Amniotic stem cell (primary cell): Measurements from ENCODE around the gene LBHD2.
"Not testable (repeated sequence)": the region's sequence is repeated elsewhere in the genome, so short reads cannot be mapped to it uniquely, and the experiment has no call there.

Experiments used
- DNase-seq: peaks from one replicate; lab custom pipeline; 2025; lab: John Stamatoyannopoulos, UW

Gene LBHD2

DNA sequence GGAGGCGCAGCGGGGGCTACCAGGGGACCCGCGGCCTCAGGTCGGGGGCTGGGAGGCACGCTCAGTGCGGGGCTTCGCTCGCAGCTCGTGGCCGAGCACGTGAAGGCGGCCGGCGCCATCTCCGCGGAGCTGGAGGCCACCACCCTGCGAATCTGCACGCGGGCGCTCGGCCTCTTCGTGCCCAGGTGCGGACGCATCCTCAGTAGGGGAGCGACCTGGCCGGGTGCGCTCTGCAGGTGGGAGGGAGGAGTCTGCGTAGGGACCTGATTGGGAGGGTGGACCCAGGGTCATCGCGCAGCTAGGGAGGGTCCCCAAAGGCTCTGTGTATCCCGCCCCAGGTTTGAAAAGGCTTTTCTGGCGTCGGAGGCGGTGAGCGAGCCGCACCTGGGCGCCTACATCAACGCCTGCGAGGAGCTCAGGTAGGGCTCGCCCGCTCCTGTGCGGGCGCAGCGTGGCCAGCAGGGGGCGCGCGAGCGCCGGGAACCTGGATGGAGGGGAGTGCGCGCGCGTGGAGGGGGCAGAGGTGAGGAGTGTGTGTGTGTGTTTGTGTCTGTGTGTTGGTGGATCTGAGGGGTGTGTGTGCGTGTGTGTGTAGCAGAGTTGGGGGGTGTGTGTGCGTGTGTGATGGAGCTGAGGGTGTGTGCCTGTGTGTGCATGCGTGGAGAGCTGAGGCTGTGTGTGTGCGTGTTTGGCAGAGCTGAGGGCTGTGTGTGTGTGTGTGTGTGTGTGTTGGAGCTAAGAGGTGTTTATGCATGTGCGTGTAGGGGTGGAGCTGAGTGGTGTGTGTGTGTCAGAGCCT is 20.8 kb downstream of the LBHD2 start:
- no peak for DNase-seq

- no peak for DNase-seq
Measured at GRCh38 chr14:103105580-103106150, 21.7 kb downstream of the LBHD2 start.

DNA sequence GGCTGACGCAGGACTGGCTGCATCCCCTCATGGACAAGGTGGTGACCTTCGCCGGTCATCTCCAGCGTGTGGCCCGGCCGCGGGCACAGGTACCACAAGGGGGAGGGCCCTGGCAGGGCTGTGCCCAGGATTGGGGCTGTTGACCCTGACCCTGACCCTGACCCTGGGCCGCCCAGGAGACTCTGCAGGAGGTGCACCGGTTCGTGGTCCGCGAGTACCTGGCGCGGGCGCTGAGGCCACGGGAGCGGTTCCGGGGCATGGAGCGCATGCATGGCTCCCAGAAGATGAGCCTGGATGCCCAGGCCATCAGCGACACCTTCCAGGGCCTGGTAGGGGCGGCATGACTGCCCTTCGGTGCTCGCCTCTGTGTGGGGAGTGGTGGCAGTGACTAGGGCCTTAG is 23.4 kb downstream of the LBHD2 start:
- DNase-seq = no peak

- no peak for DNase-seq
Measured at GRCh38 chr14:103107941-103108748, 24.1 kb downstream of the LBHD2 start.

DNA sequence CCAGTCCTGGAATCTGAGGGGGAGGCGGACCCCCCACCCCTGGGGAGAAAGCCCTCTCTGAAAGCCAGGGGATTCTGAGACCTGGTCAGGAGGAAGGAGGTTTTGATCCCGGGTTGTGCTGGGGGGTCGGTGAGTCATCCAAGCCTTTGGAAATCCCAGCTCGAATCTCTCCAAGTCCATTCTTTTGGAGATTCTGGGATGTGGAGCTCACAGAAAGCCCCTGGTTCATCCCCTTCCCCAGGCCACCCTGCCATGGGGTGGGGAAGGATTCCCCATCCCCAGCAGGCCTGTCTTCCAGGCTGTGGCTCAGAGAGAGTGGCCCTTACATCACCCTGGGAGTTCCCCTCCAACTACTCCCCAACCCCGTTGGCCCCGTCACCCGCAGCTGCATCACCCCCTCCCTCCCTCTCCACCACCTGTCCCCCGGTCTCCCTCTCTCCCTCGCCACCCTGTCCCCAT is 24.8 kb downstream of the LBHD2 start:
- no peak for DNase-seq

GRCh38 chr14:103109535-103110441 is 25.8 kb downstream of the LBHD2 start:
- DNase-seq = no peak

DNA sequence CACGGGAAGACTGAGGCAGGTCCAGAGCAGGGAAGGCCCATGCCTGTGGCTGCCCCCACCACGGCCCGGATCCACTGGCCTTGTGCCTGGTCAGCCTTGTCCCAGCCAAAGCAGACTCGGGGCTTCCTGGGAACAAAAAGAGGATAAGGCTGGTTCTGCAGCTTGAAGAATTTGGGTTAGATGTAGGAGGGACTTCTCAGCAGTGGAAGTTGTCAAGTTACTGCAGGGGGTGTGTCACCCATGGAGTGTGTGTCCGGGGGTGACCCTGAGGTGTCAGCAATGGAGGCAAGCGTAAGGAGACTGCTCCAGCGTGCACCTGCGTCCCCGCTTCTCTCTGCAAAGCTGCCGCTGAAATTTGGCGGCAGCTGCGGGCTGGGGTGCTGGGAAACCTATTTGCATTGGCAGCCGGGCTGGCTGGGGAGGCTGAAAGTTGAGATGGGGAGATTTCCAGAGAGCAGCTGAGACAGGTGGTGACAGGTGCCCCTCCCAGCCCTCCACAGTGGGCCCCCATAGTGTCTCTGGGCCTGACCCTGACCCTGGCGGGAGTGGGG is 26.7 kb downstream of the LBHD2 start:
- no peak for DNase-seq

DNA sequence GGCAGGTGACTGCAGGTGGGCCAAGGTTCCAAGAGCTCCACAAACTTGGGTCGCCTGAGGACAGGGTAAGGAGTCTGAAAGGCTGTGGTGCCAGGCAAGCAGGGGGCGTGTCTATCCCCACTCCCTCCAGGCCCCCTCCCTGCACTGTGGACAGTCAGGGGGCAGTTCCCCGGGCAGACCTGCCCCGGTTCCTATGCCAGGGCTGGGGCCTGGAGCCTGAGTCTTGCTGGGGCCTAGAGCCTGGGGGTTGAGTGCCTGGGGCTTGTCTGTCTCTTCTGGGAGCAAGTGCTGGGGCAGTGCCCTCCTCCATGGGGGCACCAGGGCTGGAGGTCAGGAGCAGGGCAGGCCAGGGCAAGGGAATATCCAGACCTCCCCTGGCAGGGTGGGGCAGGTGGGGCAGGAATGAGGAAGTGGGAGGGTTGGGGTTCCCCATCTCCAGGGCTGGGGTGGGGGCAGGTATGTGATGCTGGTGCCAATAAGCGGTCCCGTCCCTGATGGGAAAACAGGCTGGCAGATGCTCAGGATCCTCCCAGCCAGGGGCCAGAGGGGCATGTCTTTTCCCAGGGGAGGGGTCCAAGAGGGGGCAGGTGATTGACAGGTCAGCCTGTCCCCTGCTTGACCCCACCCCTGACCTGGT is 27.3 kb downstream of the LBHD2 start:
- DNase-seq = no peak

DNA sequence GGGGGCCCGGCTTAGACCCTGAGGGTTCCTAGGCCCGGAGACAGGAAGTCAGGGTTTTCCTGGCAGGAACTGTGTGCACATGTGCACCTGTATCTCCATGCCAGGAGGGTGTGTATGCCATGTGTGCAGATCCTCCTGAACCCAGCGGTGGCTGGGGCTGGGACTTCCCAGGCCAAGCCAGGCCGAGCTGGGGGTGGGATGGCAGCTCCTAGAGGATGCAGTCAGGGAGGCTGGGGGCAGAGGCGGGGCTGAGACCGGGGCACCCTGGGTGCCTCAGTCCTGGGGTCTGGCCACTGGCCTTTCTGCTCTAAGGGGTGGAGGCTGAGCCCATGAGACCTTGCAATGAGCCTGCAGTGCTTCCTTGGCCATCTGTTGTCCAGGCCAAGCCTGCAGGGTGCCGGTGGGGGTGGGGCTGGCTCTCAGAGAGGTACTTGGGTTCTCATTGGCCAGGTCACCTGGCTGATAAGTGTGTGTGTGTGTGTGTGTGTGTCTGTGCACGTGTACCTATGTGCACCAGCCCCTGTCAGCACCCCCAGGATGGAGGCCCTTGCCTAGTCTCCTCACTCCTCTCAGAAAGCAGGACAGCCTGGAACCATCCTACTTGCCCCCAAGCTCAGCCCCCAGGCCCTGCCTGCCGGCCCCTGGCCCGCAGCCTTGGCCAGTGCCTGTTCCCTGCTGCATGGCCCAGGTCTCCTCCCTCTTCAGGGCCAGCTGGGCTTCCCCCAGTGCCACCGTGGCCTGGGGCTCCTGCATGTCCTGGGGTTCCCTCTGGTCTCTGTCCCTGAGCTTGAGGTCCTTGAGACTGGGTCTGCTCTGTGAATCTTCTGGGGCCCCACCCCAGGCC is 28.6 kb downstream of the LBHD2 start:
- DNase-seq = no peak

DNA sequence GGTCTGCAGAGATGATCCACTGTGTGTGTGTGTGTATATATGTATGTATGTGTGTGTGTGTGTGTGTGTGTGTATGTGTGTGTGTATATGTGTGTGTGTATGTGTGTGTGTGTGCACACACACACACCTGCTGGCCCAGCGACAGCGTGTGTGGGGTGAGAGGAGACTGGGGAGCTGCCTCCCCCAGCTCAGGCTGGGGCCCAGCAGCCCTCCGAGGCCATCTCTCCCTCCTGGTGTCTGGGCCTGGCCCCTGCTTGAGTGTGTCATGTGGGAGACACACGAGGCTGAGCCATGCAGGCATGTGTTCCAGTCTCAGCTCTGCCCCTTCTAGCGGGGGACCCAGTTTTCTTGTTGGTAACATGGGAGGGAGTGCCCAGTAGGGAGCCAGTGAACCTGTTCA is 29.3 kb downstream of the LBHD2 start:
- no peak for DNase-seq

DNA sequence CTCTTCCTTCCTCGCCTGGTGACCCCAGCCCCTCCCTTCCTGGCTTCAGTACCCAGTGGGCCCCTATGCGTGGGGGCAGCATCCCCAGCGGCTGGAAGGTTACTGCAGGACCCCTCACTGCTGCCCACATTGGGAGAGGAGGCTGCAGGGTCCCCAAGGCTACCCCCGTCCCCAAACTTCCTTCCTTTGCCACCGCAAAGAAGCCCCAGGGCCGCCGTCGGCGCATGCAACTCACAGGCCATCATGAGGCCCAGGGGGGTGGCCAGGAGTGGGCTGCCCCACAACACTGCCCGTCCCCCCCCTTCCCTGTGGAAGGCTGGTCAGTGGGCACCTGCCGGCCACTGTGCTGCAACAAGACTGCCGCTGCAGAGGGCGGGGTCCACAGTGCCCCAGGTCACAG is 29.8 kb downstream of the LBHD2 start:
- DNase-seq = no peak

GRCh38 chr14:103115086-103115679 is 31.2 kb downstream of the LBHD2 start:
- DNase-seq = not testable (repeated sequence)

- no peak for DNase-seq
Measured at GRCh38 chr14:103115845-103116572, 32.0 kb downstream of the LBHD2 start.

DNA sequence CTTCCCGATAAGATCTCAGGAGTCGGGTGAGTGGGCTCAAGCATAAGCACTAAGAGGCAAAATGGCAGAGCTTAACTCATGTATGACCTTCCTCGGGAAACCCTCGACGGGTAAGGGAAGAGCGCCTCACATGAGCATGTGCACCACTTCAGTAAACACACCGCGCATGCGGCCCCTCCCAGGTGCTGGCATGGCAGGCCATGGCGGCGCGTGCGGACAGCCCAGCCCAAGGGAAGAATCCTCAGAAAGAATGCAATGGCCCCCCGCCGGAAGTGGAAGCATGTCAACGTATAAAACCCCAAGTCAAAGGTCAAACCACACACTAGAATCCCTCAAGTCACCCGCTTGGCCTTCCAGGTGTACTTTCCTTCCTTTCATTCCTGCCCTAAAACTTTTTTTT is 32.6 kb downstream of the LBHD2 start:
- DNase-seq = no peak

- DNase-seq = not testable (repeated sequence)
Measured at GRCh38 chr14:103117499-103117898, 33.5 kb downstream of the LBHD2 start.

DNA sequence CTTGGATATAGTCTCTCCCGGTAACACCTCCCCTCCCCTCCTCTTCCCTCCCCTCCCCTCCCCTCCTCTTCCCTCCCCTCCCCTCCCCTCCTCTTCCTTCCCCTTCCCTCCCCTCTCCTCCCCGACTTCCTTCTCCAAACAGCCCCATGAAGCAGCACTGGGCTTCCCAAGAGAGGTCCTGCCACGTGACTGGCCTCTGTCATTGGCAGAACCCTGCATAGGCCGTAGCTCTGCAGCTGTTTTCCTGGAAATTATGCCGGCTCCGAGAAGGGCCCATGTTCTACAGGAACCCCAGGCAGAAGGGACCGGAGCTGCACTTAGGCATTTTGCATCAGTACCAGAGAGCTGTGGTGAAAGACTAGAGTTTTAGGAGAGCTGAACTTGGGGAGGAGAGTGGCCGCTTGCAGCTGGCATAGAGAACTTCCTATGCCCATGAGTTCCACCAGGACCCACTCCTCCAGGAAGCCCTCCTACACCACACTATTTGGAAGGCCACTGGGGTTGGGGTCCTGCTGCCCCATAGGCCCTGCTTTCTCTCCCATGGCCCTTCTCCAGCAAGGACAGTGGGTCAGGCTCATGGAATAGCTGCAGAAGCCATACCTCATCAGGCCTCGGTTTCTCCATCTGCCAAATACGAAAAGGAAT is 34.1 kb downstream of the LBHD2 start:
- DNase-seq = no peak

DNA sequence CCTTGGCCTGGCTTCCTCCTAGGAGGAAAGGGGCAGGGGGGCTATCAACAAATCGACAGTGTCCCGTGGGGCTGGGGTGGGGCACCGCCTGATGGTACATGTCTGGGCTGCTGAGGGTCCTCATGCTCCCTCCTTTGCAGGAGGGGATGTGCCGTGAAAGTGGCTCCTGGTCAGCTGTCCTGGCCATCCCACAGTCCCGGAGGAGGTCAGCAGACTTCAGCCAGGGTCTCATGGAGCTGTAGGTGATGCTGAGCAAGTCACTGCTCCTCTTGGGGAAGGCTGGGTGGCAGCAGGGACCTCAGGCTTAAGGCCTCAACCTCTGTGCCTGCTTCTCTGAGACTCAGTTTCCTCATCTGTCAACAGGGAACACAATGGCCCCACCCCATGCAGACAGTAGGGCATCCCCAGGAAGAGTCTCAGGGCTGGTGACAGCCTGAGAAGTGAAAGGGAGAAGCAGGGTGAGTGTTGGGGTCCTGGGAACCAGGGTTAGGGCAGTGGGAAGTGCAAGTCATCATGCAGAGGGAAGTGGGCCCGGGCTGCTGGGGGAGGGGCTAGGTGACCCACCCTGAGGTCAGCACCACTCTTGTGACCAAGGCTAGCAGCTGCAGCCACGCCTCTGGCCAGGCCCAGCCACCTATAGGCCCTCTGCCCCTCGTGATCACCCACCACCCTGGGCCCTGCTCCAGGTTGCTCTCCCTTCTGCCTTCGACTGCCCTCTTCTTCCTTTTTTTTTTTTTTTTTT is 34.8 kb downstream of the LBHD2 start:
- DNase-seq = no peak

DNA sequence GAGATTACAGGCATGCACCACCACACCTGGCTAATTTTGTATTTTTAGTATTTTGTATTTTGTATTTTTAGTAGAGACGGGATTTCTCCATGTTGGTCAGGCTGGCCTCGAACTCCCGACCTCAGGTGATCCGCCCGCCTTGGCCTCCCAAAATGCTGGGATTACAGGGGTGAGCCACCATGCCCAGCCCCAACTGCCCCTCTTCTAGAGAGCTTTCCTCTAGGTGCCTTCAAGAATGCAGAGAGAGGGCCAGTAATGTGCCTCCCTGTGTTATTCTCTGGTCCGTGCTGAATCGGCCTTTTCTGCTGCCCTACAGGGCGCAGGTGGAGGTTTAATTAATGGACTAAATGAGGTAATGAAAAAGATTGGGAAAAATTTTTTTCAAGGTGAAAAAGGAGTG is 35.5 kb downstream of the LBHD2 start:
- not testable (repeated sequence) for DNase-seq
